HG03103 (cell line): ENCODE data around the gene JMY.
A peak's percentile ranks its signal among the peaks of the same experiment; 100 is the strongest.

ENCODE experiments used
- ATAC-seq: cut with Tn5 transposase; IDR thresholded peaks from one replicate; pipeline ENCODE4 v1.9.1; 2021; ENCODE audit warnings: low read depth; ENCODE audit not compliant: unreplicated experiment

Gene JMY, protein sequence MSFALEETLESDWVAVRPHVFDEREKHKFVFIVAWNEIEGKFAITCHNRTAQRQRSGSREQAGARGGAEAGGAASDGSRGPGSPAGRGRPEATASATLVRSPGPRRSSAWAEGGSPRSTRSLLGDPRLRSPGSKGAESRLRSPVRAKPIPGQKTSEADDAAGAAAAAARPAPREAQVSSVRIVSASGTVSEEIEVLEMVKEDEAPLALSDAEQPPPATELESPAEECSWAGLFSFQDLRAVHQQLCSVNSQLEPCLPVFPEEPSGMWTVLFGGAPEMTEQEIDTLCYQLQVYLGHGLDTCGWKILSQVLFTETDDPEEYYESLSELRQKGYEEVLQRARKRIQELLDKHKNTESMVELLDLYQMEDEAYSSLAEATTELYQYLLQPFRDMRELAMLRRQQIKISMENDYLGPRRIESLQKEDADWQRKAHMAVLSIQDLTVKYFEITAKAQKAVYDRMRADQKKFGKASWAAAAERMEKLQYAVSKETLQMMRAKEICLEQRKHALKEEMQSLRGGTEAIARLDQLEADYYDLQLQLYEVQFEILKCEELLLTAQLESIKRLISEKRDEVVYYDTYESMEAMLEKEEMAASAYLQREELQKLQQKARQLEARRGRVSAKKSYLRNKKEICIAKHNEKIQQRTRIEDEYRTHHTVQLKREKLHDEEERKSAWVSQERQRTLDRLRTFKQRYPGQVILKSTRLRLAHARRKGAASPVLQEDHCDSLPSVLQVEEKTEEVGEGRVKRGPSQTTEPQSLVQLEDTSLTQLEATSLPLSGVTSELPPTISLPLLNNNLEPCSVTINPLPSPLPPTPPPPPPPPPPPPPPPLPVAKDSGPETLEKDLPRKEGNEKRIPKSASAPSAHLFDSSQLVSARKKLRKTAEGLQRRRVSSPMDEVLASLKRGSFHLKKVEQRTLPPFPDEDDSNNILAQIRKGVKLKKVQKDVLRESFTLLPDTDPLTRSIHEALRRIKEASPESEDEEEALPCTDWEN

DNA sequence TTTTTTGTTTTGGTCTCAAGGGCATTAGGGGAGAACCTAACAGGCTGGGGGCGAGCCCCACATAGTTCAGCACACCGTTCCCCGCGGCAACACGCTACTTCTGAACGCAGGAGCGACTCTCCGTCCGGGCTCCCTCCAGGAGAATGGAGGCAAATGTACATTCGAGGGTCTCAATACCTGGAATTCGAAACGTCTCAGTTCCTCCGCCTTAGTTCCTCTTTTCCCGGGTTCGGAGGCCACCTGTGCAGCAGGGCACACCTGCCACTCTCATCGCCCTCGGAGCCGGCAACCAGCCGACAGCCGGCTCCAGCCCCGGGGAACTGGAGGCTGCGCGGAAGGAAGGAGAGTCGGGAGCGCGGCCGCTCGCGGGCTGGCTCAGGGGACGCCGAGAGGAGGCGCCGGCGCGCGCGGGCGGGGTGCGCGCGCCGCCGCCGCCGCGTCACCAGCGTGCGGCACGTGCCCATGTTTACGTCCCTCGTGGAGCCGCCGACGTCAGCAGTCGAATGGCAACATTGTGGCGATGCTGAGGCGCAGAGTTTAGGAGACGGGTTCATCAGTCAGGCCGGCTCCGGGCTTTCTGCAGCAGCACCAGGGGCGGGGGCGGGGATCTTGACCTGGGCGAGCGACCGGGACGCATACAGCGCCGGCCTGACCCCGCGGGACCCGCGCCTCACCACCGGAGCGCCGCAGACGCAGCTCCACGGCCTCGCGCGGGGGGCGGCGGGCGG, at the start of gene JMY:
Gene JMY (plus strand): TSS at position 498 of the 728 bp plus-strand sequence. CDS start 520 bp downstream, outside the sequence.
- peak; percentile 64 for ATAC-seq

DNA sequence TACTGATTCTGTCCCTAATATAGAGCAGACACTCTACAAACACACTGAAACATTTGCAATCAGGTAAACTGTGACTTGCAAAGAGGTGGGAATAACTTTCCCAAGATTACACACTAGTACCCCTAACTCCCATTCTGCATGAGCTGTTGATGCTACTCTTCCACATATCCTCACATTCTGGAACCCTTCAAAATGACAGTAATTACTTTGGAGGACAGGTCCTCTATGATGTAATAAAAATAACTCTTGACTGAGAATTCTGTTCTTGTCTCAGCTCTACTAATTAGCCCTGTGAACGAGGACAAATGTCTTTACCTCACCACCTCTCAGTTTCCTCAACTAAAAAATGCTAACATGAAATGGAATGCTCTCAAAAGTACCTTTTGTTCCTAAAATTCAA, 49.5 kb upstream of the JMY start:
- ATAC-seq = no peak

DNA sequence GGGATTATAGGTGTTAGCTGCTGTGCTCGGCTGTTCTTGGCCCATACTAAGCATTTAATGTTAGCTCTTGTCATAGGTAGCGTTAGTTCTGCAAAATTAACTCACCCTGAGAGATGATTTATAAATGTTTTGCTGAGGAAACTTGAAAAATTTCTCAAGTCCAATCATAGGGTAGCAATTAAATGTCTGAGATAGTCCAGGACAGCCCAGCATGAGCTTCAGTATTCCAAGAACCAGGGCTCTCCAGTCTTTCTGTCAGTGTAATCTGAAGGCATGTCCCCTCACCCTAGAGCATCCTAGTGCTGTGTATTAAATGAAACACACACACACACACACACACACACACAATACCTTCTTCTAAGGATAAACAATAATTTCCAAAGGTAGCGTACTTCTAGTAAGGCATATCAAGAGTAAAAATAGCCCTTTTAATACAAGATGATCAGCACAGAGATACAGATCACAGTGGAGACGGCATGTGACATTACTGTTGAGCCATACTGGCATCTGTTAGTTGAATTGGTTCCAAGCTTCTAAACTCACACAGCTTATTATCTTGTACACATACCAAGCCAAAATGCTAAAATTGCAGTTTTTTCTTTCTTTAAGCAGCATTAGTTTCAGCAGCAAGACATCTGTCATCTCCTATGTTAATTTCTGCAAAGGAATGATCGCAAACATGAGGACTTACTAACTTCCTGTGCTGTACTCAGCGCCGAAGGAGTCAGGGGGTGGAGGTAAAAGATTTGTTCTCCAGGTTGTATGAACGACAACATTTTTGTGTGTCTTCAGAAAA, 46.3 kb upstream of the JMY start:
- no peak for ATAC-seq

DNA sequence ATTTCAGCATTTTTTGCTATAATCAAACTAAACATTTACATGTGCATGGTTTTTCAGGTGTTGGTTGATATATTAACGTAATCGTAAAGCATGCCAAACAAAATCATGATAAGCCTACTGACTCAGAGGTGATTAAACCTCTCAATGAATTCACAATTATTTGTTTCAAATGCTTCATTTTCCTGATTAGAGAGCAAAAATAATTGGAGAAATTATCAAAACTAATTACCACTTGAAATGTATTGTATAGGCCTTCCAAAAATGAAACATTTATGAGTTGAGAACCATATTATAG, 45.7 kb upstream of the JMY start:
- no peak for ATAC-seq

DNA sequence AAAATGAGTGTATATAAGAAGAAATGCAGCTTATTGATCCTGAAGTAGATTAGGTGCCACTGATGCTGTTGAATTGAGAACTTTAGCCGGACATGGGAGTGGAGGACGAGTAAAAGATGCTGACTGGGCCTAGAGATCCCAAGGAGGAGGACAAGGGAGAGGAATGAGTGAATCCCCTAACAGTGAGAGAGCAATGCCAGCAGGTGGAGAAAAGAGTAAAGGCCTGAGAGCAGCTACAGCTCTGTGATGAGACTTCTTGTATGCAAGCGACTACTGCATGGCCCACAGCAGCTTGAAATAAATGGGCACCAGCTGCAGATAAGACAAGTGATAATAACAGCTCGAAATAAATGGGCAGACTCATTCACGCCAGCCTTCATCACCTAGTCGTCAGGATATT, 44.5 kb upstream of the JMY start:
- no peak for ATAC-seq

DNA sequence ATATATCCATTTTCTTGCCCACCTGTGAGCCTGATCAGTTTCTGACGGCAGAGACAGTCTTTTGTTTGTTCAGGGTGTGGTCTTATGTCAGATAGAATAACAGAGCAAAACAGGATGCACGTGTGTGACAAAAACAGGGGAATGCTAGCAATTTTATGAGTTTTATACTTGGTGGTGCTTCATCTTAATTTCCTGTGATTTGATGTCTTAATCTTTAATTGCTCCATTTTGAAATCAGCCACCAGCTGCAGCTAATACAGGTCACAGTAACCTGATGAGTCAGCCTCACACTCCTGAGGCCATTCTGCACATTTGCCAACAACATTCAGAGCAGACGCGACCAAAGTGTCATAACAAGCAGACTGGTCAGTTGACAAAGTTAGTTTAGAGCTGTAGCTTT, 42.3 kb upstream of the JMY start:
- no peak for ATAC-seq

DNA sequence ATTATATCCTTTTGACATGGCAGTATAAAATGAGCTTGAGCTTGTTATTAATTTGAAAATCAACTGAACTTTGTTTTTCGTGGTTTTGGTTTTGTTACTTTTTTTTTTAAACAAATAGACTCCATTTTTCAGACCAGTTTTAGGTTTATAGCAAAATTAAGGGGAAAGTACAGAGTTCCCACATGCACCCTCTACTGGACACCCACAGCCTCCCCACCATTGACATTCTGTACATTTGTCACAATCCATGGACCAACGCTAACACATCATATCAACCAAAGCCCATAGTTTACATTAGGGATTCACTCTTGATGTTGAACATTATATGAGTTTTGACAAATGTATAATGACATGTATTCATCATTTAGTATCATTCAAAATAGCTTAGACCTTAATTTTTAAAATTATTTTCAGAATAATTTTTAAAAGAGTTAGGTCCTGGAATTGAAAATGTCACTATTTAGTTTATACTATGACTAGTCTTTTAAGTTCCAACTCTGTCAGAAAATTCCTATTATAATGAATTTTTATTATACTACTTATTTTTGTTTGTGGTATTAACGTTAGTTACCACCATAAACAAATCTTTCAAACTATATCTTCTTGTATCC, 35.3 kb upstream of the JMY start:
- ATAC-seq = no peak

DNA sequence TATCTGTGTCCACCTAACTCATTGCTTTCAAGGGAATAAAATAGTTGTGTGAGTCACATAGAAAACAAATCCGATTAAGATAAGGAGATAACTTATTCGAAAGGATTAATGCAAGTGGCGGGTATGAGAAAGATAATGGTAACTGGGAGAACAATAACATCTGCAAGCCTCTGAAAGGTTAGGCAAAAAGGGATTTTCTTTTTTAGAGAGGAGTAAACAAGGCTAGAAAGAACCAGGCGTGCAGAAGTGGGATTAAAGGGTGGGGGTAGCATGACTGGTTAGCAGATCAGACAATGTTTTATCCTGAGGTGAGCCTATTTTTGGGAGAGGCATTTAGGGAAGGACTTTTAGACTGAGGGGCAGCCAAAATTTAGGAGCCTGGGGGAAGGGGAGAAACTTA, 34.7 kb upstream of the JMY start:
- ATAC-seq = no peak

DNA sequence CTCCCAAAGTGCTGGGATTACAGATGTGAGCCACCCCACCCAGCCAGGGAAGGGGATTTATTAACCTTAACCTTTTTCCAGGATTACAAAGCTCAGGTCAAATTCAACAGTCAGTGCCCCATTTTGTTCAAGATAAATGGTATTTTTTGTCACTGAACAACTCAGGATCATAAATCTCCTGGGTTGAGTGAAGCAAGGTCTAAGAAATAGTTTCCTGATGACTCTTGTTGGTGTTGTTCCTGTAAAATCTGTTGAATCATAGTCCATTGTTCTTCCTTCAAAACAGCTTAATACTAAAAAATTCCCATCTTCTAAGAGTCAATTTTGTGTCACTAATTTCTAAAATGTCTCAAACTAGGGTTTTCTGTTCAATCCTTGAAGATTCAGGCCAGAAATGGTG, 33.9 kb upstream of the JMY start:
- ATAC-seq = no peak

DNA sequence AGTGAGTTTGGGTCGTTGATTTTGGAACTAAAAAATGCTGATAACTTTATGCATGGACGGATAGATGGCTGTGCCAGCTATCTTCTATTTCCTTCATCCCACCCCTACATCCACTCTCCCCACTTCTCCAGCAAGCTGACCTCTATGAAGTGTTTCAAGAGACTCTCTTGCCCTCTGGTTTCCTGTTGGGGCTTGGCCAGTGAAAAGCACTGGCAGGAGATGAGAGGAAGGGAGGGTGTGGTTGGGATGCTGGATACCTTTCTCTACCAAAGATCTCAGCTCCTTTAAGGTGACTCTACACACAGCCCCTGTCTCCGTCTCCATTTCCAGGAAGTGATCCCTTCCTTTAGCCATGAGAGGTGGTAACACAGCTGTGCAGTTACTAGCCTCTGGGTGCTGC, 30.0 kb upstream of the JMY start:
- ATAC-seq = no peak

DNA sequence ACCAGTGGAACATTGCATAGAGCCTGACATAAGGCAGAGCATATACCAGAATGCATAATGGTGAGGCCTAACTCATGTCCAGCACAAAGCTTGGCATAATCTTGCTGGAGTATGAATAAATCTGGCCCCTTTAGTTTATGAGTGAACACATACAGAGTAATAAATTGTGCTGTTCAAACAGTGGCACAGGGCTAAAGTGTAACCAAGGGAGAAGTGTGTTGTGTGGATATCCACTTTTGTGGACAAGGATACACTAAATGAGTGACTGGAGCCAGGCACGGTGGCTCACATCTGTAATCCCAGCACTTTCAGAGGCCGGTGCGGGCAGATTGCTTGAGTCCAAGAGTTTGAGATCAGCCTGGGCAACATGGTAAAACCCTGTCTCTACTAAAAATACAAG, 29.4 kb upstream of the JMY start:
- ATAC-seq = no peak

DNA sequence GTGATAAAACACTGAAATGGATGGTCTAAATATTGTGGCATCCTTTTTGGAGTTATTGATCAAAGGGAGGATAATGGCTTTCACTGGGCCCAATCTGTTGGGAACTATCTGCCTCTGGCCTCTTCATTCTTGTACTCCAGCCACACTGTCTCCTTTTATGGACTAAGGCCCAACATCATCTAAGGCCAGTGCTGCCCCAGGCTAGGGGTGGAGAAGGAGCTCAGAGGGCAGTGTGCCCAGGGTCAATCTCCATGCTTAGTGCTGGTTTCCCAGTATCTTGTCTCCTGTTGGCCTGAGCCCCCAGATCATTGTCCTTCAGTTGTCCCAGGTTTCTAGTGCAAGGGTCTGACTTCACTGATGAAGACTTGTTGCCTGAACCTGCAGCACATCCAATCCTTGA, 26.4 kb upstream of the JMY start:
- ATAC-seq = no peak

DNA sequence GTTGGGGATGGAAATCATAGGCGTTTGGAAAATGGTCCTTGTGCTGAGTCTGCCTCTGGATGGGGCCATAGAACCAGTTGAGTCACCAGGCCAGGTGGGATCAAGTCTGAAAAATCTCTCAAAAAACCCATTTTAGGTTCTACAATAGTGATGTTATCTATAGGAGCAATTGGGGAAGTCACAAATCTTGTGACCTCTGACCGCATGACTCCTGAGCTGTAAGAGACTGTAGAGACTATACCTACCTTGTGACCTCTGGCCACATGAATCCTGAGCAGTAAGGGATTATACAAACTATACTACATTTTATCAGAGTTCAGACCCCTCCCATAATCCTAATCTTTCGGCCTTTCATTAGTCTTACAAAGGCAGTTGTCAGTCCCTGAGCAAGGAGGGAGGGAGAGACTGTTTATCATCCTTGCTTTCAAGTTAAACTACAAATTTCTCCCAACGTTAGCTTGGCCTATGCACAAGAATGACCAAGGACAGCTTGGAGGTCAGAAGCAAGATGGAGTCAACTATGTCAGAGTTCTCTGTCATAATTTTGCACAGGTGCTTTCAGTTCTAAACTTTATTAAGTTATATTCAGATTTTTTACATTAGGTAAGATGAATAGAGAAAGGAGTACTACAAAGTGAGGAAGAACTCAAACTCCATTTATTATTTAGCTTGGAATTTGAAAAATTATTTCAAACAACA, 11.5 kb upstream of the JMY start:
- ATAC-seq = no peak

DNA sequence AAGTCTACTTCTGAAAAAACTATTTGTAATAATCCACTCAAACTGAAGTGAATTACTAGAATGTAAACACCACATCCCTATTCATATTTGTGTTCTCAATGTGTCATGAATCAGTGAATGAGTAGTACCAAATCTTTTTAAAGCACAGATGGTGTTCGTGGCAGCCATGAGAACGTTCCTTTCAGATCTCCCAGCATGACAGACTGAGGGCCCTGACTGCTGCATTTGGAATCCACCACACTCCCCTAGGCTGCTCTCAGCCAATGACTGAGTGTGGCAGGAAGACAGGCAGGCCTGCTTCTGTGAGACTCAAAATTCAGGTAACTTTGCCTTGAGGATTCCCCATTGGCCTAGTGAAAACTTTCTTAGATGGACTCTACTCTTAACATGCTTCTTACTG, 10.9 kb upstream of the JMY start:
- ATAC-seq = no peak

DNA sequence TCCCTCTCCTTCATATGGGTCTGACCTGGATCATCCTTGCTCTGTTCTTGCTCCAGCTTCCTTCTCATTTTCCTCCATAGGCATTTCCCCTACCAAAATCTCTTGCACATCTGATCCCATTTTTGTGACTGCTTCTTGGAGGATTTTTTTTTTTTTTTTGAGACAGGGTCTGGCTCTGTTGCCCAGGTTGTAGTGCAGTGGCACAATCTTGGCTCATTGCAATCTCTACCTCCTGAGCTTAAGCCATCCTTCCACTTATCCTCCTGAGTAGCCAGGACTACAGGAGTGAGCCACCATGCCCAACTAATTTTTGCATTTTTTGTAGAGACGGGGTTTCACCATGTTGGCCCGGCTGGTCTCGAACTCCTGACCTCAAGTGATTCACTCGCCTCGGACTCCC, 10.5 kb upstream of the JMY start:
- no peak for ATAC-seq

DNA sequence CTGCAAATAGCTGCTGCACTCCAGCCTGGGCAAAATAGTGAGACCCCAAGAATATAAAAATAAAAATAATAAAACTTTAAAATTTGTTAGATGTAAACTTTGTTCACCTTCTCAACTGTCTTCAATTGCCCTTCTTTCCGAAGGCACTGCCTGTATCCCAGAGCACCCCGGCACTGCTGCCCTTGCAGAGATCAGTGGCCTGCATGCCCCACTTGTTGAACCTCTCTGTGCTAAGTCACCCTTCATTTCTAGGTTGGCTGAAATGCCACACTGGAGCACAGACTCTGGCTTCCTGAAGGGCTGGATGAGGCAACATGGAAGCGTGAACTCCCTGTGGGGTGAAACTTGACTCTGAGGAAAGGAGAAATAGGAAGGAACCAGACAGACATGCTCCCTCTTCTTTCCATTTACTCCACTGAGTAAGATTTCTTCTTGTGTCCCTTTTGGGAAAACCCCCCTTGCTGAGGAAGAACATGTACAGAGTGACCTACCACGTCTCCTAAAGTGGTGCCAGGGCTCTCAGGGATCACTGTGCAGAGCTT, 8.4 kb upstream of the JMY start:
- ATAC-seq = no peak

DNA sequence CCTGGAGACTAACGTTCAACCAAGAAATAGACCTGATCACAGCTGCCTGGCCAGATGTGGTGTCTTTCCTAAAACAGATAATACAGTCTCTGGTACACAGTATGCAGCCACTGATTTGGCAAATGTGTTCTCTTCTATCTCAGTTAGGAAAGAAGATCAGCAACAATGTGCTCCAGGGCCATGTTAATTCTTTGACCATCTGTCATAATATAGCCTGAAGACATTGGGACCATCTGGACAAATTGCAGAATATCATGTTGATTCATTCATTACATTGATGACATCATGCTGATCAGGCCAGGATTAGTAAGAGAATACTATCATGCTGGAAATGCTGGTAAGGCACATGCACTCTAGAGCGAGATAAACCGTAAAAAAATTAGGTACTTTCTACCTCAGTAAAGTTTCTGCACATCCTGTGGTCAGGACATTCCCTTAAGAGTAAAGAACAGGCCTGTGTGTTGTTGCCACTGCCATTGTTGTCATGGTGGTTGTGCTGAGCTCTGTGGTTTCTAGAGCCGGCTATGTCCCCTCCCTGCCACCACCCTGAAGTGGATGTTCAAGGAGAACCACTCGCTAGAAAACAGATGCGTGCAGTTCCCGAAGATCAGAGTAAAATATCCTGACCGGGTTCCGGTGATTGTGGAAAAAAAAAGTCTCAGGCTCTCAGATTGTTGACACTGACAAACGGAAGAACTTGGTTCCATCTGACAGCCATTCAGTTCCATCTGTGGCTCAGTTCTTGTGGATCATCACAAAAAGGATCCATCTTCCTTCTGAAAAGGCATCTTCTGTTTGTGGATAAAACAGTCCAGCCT, 6.4 kb upstream of the JMY start:
- ATAC-seq = peak; percentile 47

DNA sequence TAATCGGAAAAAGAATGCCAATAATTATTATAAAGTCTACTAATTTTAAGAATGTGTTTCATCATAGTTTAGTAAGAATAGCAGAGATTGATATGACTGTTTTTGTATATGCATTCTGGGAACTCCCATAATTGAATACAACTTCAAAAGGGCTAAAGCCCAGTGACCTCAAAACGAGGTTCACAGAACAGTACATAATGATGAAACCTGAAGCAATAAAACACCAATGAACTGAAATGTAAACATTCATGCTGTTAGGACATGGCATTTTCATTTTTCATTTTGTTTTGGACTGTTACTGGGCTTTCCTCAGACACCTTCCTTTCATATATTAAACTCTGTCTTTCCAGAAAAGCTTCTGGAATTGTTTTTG, 684 bp upstream of the JMY start:
- ATAC-seq = no peak
